Keratinocyte (primary cell): ENCODE data around the gene CTNNA2. TPM values are rescaled to one million over a fixed set of nuclear protein-coding genes. Genes with fewer than 3 reads are reported as not detected.

Source experiments
- DNase-seq: peaks from one replicate; pipeline ENCODE4 v3.0.0-alpha.2; 2011; ENCODE audit warnings: low read depth, missing footprints, low spot score
- FAIRE-seq: peaks from 2 replicates; lab custom pipeline; 2011; peaks lifted over from hg19 to GRCh38; lab: Jason Lieb, UNC
- H2AFZ ChIP-seq: 2 replicates; pipeline ENCODE4 v1.6.0; 2012; ENCODE audit warnings: low read length, control low read depth, inconsistent platforms; ENCODE audit not compliant: control insufficient read depth
- H3K27ac ChIP-seq: 2 replicates; pipeline ENCODE4 v1.5.1; 2011; ENCODE audit warnings: low read length; ENCODE audit not compliant: control insufficient read depth, insufficient read depth
- H3K27me3 ChIP-seq: 3 replicates; pipeline ENCODE4 v1.6.0; 2011; ENCODE audit warnings: low read length; ENCODE audit not compliant: control insufficient read depth, insufficient read depth; ENCODE audit errors: extremely low read depth
- H3K36me3 ChIP-seq, 2 experiments: 2 replicates in 1 of 2; 3 replicates in 1 of 2; pipeline ENCODE4 v1.5.1; 2011; ENCODE audit warnings: low read length in 2 of 2, mild to moderate bottlenecking in 1 of 2; ENCODE audit not compliant: control insufficient read depth in 2 of 2, insufficient read depth in 2 of 2; ENCODE audit errors: extremely low read depth in 1 of 2
- H3K4me1 ChIP-seq: 3 replicates; pipeline ENCODE4 v1.5.1; 2011; ENCODE audit warnings: low read length; ENCODE audit not compliant: control insufficient read depth, insufficient read depth; ENCODE audit errors: extremely low read depth
- H3K4me2 ChIP-seq: 3 replicates; pipeline ENCODE4 v1.6.0; 2011; ENCODE audit warnings: low read depth, low read length; ENCODE audit not compliant: control insufficient read depth, insufficient read depth; ENCODE audit errors: extremely low read depth
- H3K4me3 ChIP-seq, 3 experiments: fragments of 200-600 bp in 1 of 3; sonication (generic) in 1 of 3; 2 replicates in 2 of 3; 3 replicates in 1 of 3; pipeline ENCODE4 v1.5.1; 2011 to 2016; ENCODE audit warnings: low read length in 3 of 3, mild to moderate bottlenecking in 3 of 3, control low read depth in 2 of 3, inconsistent platforms in 1 of 3, low read depth in 1 of 3, mixed read lengths in 1 of 3, mixed run types in 1 of 3, moderate library complexity in 1 of 3; ENCODE audit not compliant: control insufficient read depth in 2 of 3, insufficient read depth in 2 of 3; ENCODE audit errors: extremely low read depth in 1 of 3
- H3K79me2 ChIP-seq: 2 replicates; pipeline ENCODE4 v1.6.0; 2012; ENCODE audit warnings: low read length; ENCODE audit not compliant: control insufficient read depth, insufficient read depth
- H3K9ac ChIP-seq: 3 replicates; pipeline ENCODE4 v1.6.0; 2011; ENCODE audit warnings: low read length; ENCODE audit not compliant: control insufficient read depth, insufficient read depth; ENCODE audit errors: extremely low read depth
- H3K9me1 ChIP-seq: 3 replicates; pipeline ENCODE4 v1.6.0; 2011; ENCODE audit warnings: low read length; ENCODE audit not compliant: control insufficient read depth, insufficient read depth; ENCODE audit errors: extremely low read depth
- H3K9me3 ChIP-seq: 2 replicates; pipeline ENCODE4 v1.5.1; 2012; ENCODE audit warnings: low read depth, low read length; ENCODE audit not compliant: control insufficient read depth
- H4K20me1 ChIP-seq: 3 replicates; pipeline ENCODE4 v1.6.0; 2011; ENCODE audit warnings: low read length; ENCODE audit not compliant: control insufficient read depth, insufficient read depth; ENCODE audit errors: extremely low read depth
- CTCF ChIP-seq, 3 experiments: IDR thresholded peaks in 1 of 3; conservative IDR thresholded peaks in 1 of 3; optimal IDR thresholded peaks in 1 of 3; 2 replicates in 2 of 3; 3 replicates in 1 of 3; pipeline versions ENCODE3 to v1.5.1; 2011; ENCODE audit warnings: low read length in 3 of 3, mild to moderate bottlenecking in 3 of 3, moderate library complexity in 2 of 3, control low read depth in 1 of 3, inconsistent platforms in 1 of 3; ENCODE audit not compliant: insufficient read depth in 2 of 3; ENCODE audit errors: extremely low read depth in 1 of 3
- EZH2 ChIP-seq: IDR thresholded peaks from one replicate; pipeline ENCODE4 v1.6.1; 2012; ENCODE audit warnings: inconsistent platforms, mild to moderate bottlenecking, low read length, moderate library complexity
- dilution Hi-C: fragments of 300-500 bp; cut with MboI; formaldehyde crosslinking; loops from one replicate; pipeline ENCODE4 v1.7.0; 2020; ENCODE audit warnings: low sequenced_read_pairs; ENCODE audit not compliant: extremely low pct_ligation_motif_present
- polyA plus RNA-seq, 5 experiments: library from polyadenylated mRNA; depleted of rRNA in 3 of 5; stranded (reverse) in 3 of 5; stranded (forward) in 1 of 5; unstranded in 1 of 5; fragments of >200 nt; gene quantifications; 1 replicate in 1 of 5; 2 replicates in 3 of 5; 3 replicates in 1 of 5; pipeline versions ENCODE4 v1.2.1 to v1.2.3, GENCODE V29; 2011 to 2012; ENCODE audit warnings: missing spikeins in 2 of 5, low read depth in 1 of 5, low replicate concordance in 1 of 5

CTNNA2 gene
- polyA plus RNA-seq, 1 donor (not counting 4 experiments of a cell fraction or from before 2014, with no cell fraction given), result not detected

- Histone ChIP-seq H3K9ac (no peak overlapping the region), H3K79me2 (no peaks in the 10 kb centered on the region), H3K36me3 (no peaks in the 10 kb centered on the region), H3K27me3 (no peaks in the 10 kb centered on the region), H3K4me1 (no peaks in the 10 kb centered on the region), H3K27ac (no peak overlapping the region), H3K4me2 (no peak overlapping the region), H2AFZ (no peak overlapping the region), H3K9me3 (no peaks in the 10 kb centered on the region), H3K4me3 (no peak overlapping the region), H3K9me1 (no peaks in the 10 kb centered on the region), H4K20me1 (no peaks in the 10 kb centered on the region)
- FAIRE-seq (no peak), DNase-seq (no peak)
- TF ChIP-seq CTCF (optimal IDR thresholded peaks at IDR 0.05 in 1 of 3, IDR thresholded peaks at IDR 0.05 in 1 of 3, conservative IDR thresholded peaks at IDR 0.05 in 1 of 3; ENCODE audit: extremely low read depth in 1 of 3, insufficient read depth in 2 of 3, low read length in 3 of 3) (no peak), EZH2 (no peak)
- dilution Hi-C loops, result no loop called here
These were observed 267.9 kb downstream of the CTNNA2 start for GRCh38 chr2:79780781-79781180.

GRCh38 chr2:79782576-79783452 is 270.0 kb downstream of the CTNNA2 start:
- Histone ChIP-seq H3K4me3 (no peak overlapping the region), H2AFZ (no peak overlapping the region), H3K9ac (no peak overlapping the region), H3K27ac (no peak overlapping the region), H4K20me1 (no peaks in the 10 kb centered on the region), H3K79me2 (no peaks in the 10 kb centered on the region), H3K4me1 (no peaks in the 10 kb centered on the region), H3K36me3 (no peaks in the 10 kb centered on the region), H3K27me3 (no peaks in the 10 kb centered on the region), H3K4me2 (no peak overlapping the region), H3K9me1 (no peaks in the 10 kb centered on the region), H3K9me3 (no peaks in the 10 kb centered on the region)
- TF ChIP-seq CTCF (optimal IDR thresholded peaks at IDR 0.05 in 1 of 3, IDR thresholded peaks at IDR 0.05 in 1 of 3, conservative IDR thresholded peaks at IDR 0.05 in 1 of 3; ENCODE audit: extremely low read depth in 1 of 3, insufficient read depth in 2 of 3, low read length in 3 of 3), result no peak
- TF ChIP-seq EZH2, result no peak
- DNase-seq (no peak), FAIRE-seq (no peak)
- dilution Hi-C loops, result no loop called here
